A673 (cell line): ENCODE data around the gene GRID1. TPM values are rescaled to one million over a fixed set of nuclear protein-coding genes. Genes with fewer than 3 reads are reported as not detected.

Experiments used
- BruUV-seq: library from RNA; stranded (reverse); fragments of 400-500 nt; replicated peaks from 2 replicates; lab custom pipeline; 2021; lab: Mats Ljungman, UMichigan
- CTCF ChIA-PET: fragments of 300-600 bp; sonication (Branson Sonifier 250); formaldehyde crosslinking; loops from one replicate; lab custom pipeline; 2022; ENCODE audit warnings: antibody characterized with exemption; lab: Charles Lee
- POLR2A ChIA-PET: fragments of 300-600 bp; sonication (Branson Sonifier 250); formaldehyde crosslinking; loops from one replicate; lab custom pipeline; 2022; ENCODE audit warnings: antibody characterized with exemption; ENCODE audit not compliant: low non-redundant PET; lab: Charles Lee
- DNase-seq: peaks from one replicate; pipeline ENCODE4 v3.0.0-alpha.2; 2015; ENCODE audit warnings: low spot score
- H3K27ac ChIP-seq: fragments of 200-600 bp; sonication (generic); 2 replicates; pipeline ENCODE4 v1.5.1; 2016; ENCODE audit warnings: mixed run types, low read depth, mild to moderate bottlenecking, mixed read lengths, antibody characterized with exemption, low read length; ENCODE audit not compliant: poor library complexity, severe bottlenecking
- H3K27me3 ChIP-seq: fragments of 200-600 bp; sonication (generic); replicated peaks from 2 replicates; pipeline ENCODE4 v1.6.1; 2017; ENCODE audit warnings: mixed run types, low read depth, mild to moderate bottlenecking, mixed read lengths, antibody characterized with exemption, low read length; ENCODE audit not compliant: insufficient read depth, poor library complexity
- H3K36me3 ChIP-seq: fragments of 200-600 bp; sonication (generic); 2 replicates; pipeline ENCODE4 v1.6.1; 2016; ENCODE audit warnings: mixed run types, mild to moderate bottlenecking, mixed read lengths, antibody characterized with exemption, low read length; ENCODE audit not compliant: insufficient read depth, poor library complexity, severe bottlenecking
- H3K4me1 ChIP-seq: fragments of 200-600 bp; sonication (generic); 2 replicates; pipeline ENCODE4 v1.6.1; 2017; ENCODE audit warnings: mixed run types, mild to moderate bottlenecking, mixed read lengths, antibody characterized with exemption, low read length; ENCODE audit not compliant: insufficient read depth, poor library complexity, severe bottlenecking
- H3K4me3 ChIP-seq: fragments of 200-600 bp; sonication (generic); 2 replicates; pipeline ENCODE4 v1.5.1; 2016; ENCODE audit warnings: low read depth, mixed run types, mild to moderate bottlenecking, mixed read lengths, low read length; ENCODE audit not compliant: poor library complexity, severe bottlenecking
- H3K9me3 ChIP-seq: fragments of 200-600 bp; sonication (generic); 2 replicates; pipeline ENCODE4 v1.6.1; 2016; ENCODE audit warnings: mixed run types, low read depth, mild to moderate bottlenecking, mixed read lengths, antibody characterized with exemption, low read length; ENCODE audit not compliant: poor library complexity, severe bottlenecking
- EZH2 ChIP-seq: fragments of 200-600 bp; sonication (generic); IDR thresholded peaks from 2 replicates; pipeline ENCODE4 v1.6.1; 2017; ENCODE audit warnings: borderline replicate concordance, low read depth, mild to moderate bottlenecking, mixed read lengths, antibody characterized with exemption, low read length; ENCODE audit not compliant: poor library complexity, severe bottlenecking
- intact Hi-C: fragments of 100-400 bp; cut with micrococcal nuclease; formaldehyde crosslinking; loops from one replicate; pipeline ENCODE4 v1.10.0; 2022; ENCODE audit not compliant: unreplicated experiment
- total RNA-seq: library from RNA; stranded (reverse); gene quantifications from 2 replicates; pipeline ENCODE4 v1.2.3, GENCODE V29; 2021
- TF ChIP-seq, protein P1 (sequence below): fragments of 300-800, 200-600 bp; sonication (generic); conservative IDR thresholded peaks from 2 replicates; pipeline ENCODE4 v1.5.1; 2017; ENCODE audit warnings: low read depth, mild to moderate bottlenecking, antibody characterized with exemption, low read length, moderate library complexity, mixed read lengths

GRID1 gene
- total RNA-seq, 1 experiment from 2014 or later: not detected

DNA sequence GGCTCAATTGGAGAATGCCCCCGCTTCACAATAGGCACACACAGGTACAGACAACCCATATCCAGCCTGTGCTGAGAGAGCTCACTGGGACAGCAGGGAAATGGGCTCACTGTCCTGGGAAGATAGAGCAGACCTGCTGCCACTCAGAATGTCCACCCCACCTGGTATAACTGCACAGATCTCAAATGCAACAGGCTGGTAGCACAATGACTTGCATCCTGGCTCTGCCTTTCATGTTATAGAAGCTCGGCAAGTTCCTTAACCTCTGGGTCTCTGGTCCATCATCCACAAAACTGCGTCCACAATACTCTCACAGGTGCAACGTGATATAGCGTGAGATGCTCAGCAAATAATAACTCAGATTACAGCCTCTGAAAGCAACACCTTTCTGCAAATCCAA is 295.4 kb downstream of the GRID1 start:
- no peaks in the 10 kb centered on the region for H3K9me3 ChIP-seq
- TF ChIP-seq, protein P1, sequence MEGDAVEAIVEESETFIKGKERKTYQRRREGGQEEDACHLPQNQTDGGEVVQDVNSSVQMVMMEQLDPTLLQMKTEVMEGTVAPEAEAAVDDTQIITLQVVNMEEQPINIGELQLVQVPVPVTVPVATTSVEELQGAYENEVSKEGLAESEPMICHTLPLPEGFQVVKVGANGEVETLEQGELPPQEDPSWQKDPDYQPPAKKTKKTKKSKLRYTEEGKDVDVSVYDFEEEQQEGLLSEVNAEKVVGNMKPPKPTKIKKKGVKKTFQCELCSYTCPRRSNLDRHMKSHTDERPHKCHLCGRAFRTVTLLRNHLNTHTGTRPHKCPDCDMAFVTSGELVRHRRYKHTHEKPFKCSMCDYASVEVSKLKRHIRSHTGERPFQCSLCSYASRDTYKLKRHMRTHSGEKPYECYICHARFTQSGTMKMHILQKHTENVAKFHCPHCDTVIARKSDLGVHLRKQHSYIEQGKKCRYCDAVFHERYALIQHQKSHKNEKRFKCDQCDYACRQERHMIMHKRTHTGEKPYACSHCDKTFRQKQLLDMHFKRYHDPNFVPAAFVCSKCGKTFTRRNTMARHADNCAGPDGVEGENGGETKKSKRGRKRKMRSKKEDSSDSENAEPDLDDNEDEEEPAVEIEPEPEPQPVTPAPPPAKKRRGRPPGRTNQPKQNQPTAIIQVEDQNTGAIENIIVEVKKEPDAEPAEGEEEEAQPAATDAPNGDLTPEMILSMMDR: no peak
- TF ChIP-seq EZH2: no peak
- no TSS peak for BruUV-seq
- CTCF ChIA-PET: no interaction called here
- intact Hi-C loops: no loop called here
- POLR2A ChIA-PET: no interaction called here
- no peak overlapping the region for H3K4me3 ChIP-seq
- H3K27me3 ChIP-seq: peaks cover 3% of the 10 kb centered on the region
- no peaks in the 10 kb centered on the region for H3K36me3 ChIP-seq
- no peaks in the 10 kb centered on the region for H3K4me1 ChIP-seq
- no peak for DNase-seq
- H3K27ac ChIP-seq: no peak overlapping the region

DNA sequence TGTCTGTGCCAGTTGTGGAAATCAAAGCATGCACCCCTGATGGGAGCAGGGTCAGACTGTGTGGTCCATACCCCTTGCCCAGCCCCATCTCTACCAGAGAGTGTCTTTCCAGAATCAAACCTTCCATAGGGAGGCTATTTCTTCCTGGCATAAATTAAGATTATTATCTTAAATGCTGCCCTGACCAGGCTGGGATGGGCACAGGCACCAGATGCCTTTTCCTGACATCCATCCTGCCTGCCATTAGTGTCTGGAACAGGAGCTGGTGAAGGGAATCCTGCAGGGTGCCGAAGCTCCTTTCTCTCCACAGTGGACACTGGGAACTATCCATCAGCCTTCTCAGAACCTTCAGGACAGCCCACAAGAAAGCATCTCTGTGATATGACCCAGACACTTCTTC is 296.3 kb downstream of the GRID1 start:
- no peak for TF ChIP-seq EZH2
- TF ChIP-seq, protein P1: no peak
- BruUV-seq: no TSS peak
- H3K27me3 ChIP-seq: peaks cover 7% of the 10 kb centered on the region
- POLR2A ChIA-PET: no interaction called here
- H3K27ac ChIP-seq: no peak overlapping the region
- CTCF ChIA-PET: no interaction called here
- no peaks in the 10 kb centered on the region for H3K4me1 ChIP-seq
- no peak for DNase-seq
- H3K9me3 ChIP-seq: no peaks in the 10 kb centered on the region
- intact Hi-C loops: no loop called here
- no peaks in the 10 kb centered on the region for H3K36me3 ChIP-seq
- H3K4me3 ChIP-seq: no peak overlapping the region

DNA sequence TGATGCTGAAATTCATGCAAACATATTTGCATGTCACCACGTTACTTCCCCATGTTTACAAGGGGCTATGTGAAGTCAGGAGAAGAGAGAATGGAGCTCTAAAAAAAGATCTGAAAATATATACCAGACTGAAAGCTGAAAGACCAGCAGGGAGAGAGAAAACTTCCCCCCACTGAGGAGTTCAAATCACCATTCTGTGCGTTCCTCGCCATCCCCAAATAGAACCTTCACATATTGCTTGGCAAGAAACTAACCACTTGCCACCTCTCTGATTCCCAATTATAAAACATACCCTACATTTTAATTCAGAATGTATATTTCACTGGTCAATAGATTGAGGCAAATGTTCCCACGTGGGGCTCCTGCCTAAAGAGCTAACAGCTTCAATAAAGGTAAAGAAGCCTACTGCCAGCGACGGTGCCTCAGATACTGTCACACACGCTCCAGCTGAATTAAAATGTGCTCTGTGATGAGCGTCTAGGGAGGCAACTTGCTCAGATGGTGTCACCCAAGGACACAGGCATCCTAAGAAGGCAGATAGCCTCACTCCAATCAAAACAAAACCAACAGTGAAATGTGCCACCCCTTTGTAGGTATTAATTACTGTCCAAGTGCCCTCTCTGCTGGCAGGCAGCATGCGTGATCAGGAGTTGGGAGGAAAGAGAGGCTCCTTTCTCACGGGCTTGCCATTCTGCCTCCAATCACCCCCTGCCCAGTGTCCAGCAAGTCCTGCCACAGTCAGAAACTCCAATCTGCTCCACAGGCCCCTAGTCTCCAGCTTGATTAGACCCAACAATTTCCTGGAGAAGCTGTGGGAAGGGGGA is 298.2 kb downstream of the GRID1 start:
- Histone ChIP-seq H3K4me1 (no peaks in the 10 kb centered on the region), H3K27ac (no peak overlapping the region), H3K36me3 (no peaks in the 10 kb centered on the region), H3K4me3 (no peak overlapping the region), H3K27me3 (peaks cover 21% of the 10 kb centered on the region), H3K9me3 (no peaks in the 10 kb centered on the region)
- CTCF ChIA-PET: no interaction called here
- POLR2A ChIA-PET: no interaction called here
- BruUV-seq: no TSS peak
- intact Hi-C loops: no loop called here
- TF ChIP-seq, protein P1: no peak
- no peak for DNase-seq
